Stimulated activated CD8-positive, alpha-beta memory T cell treated with anti-CD3 and anti-CD28 coated beads, Interleukin-15, amount 100 ng/mL, for 4 hours (primary cell): Measurements from ENCODE around the gene ABLIM1.

Experiments
- DNase-seq, 2 donors: peaks; one replicate each; pipeline ENCODE4 v3.0.0-alpha.2; 2020; ENCODE audit warnings: low read depth in 2 of 2

The ABLIM1 gene

GRCh38 chr10:114518401-114519305 is 139.4 kb downstream of the ABLIM1 start:
- DNase-seq: no peak

- DNase-seq: no peak
Observed at GRCh38 chr10:114517368-114518250, 140.5 kb downstream of the ABLIM1 start.

- DNase-seq: no peak
Observed at GRCh38 chr10:114516356-114516755, 141.7 kb downstream of the ABLIM1 start.

- no peak for DNase-seq
Observed at GRCh38 chr10:114515298-114515914, 142.7 kb downstream of the ABLIM1 start.

GRCh38 chr10:114513381-114513792 is 144.7 kb downstream of the ABLIM1 start:
- no peak for DNase-seq

GRCh38 chr10:114511881-114512280 is 146.2 kb downstream of the ABLIM1 start:
- DNase-seq: no peak

GRCh38 chr10:114508376-114508775 is 149.7 kb downstream of the ABLIM1 start:
- no peak for DNase-seq

- DNase-seq: no peak
Observed at GRCh38 chr10:114507449-114507848, 150.6 kb downstream of the ABLIM1 start.

- DNase-seq: no peak
Observed at GRCh38 chr10:114506871-114507385, 151.1 kb downstream of the ABLIM1 start.

- no peak for DNase-seq
Observed at GRCh38 chr10:114504769-114505579, 153.1 kb downstream of the ABLIM1 start.

- no peak for DNase-seq
Observed at GRCh38 chr10:114502074-114502473, 156.0 kb downstream of the ABLIM1 start.

- DNase-seq: no peak
Observed at GRCh38 chr10:114501650-114502049, 156.4 kb downstream of the ABLIM1 start.

GRCh38 chr10:114500643-114501042 is 157.4 kb downstream of the ABLIM1 start:
- no peak for DNase-seq

GRCh38 chr10:114499630-114500190 is 158.4 kb downstream of the ABLIM1 start:
- peak; percentile 46 to 70 for DNase-seq

- DNase-seq: no peak
Observed at GRCh38 chr10:114499116-114499515, 159.0 kb downstream of the ABLIM1 start.

- no peak for DNase-seq
Observed at GRCh38 chr10:114498413-114499111, 159.5 kb downstream of the ABLIM1 start.

- DNase-seq: no peak
Observed at GRCh38 chr10:114495303-114495702, 162.8 kb downstream of the ABLIM1 start.

GRCh38 chr10:114492351-114493037 is 165.6 kb downstream of the ABLIM1 start:
- no peak for DNase-seq

GRCh38 chr10:114491933-114492332 is 166.1 kb downstream of the ABLIM1 start:
- DNase-seq: no peak
